Measurements from ENCODE around the gene PRR36.

PRR36 gene

GRCh38 chr19:7899751-7900378 lies 25.7 kb upstream of the PRR36 start:
- DNase-seq: no peak
- TF ChIP-seq POLR2A (IDR thresholded peaks at IDR 0.05; ENCODE audit: low read length): no peak

GRCh38 chr19:7898967-7899366 lies 24.8 kb upstream of the PRR36 start:
- DNase-seq: no peak
- TF ChIP-seq GATA1 (IDR thresholded peaks at IDR 0.05; ENCODE audit: low read depth, low read length) (no peak), POLR2A (IDR thresholded peaks at IDR 0.05; ENCODE audit: low read length) (no peak)

GRCh38 chr19:7897292-7897691 lies 23.1 kb upstream of the PRR36 start:
- TF ChIP-seq GATA1 (IDR thresholded peaks at IDR 0.05; ENCODE audit: low read depth, low read length) (no peak), POLR2A (IDR thresholded peaks at IDR 0.05; ENCODE audit: low read length) (no peak)
- no peak for DNase-seq

- no peak for DNase-seq
- TF ChIP-seq POLR2A (IDR thresholded peaks at IDR 0.05; ENCODE audit: low read length): no peak
- TF ChIP-seq GATA1 (IDR thresholded peaks at IDR 0.05; ENCODE audit: low read depth, low read length): no peak
Measured at GRCh38 chr19:7895565-7895964, 21.4 kb upstream of the PRR36 start.

GRCh38 chr19:7894612-7895309 lies 20.6 kb upstream of the PRR36 start:
- no peak for DNase-seq
- TF ChIP-seq POLR2A (IDR thresholded peaks at IDR 0.05; ENCODE audit: low read length): no peak
- no peak for TF ChIP-seq GATA1 (IDR thresholded peaks at IDR 0.05; ENCODE audit: low read depth, low read length)

GRCh38 chr19:7893362-7894101 lies 19.3 kb upstream of the PRR36 start:
- DNase-seq: peak; percentile 41 to 51

- DNase-seq: no peak
- no peak for TF ChIP-seq POLR2A (IDR thresholded peaks at IDR 0.05; ENCODE audit: low read length)
- TF ChIP-seq GATA1 (IDR thresholded peaks at IDR 0.05; ENCODE audit: low read depth, low read length): no peak
Measured at GRCh38 chr19:7888826-7889217, 14.6 kb upstream of the PRR36 start.

- TF ChIP-seq GATA1 (IDR thresholded peaks at IDR 0.05; ENCODE audit: low read depth, low read length) (no peak), POLR2A (IDR thresholded peaks at IDR 0.05; ENCODE audit: low read length) (no peak)
- DNase-seq: peak; percentile 43 to 72
Measured at GRCh38 chr19:7888145-7888825, 14.1 kb upstream of the PRR36 start, which contains the start of gene LRRC8E. TSS of gene LRRC8E (plus strand) at chr19:7888510. CDS start at chr19:7895604, 7,094 bp downstream.

GRCh38 chr19:7887408-7888144 lies 13.4 kb upstream of the PRR36 start:
- no peak for DNase-seq
- TF ChIP-seq GATA1 (IDR thresholded peaks at IDR 0.05; ENCODE audit: low read depth, low read length) (no peak), POLR2A (IDR thresholded peaks at IDR 0.05; ENCODE audit: low read length) (no peak)

GRCh38 chr19:7885818-7886217 lies 11.6 kb upstream of the PRR36 start:
- no peak for DNase-seq
- TF ChIP-seq GATA1 (IDR thresholded peaks at IDR 0.05; ENCODE audit: low read depth, low read length) (no peak), POLR2A (IDR thresholded peaks at IDR 0.05; ENCODE audit: low read length) (no peak)

- TF ChIP-seq GATA1 (IDR thresholded peaks at IDR 0.05; ENCODE audit: low read depth, low read length) (no peak), POLR2A (IDR thresholded peaks at IDR 0.05; ENCODE audit: low read length) (no peak)
Measured at GRCh38 chr19:7883796-7884570, 9.8 kb upstream of the PRR36 start.

GRCh38 chr19:7883105-7883504 lies 8.9 kb upstream of the PRR36 start:
- TF ChIP-seq POLR2A (IDR thresholded peaks at IDR 0.05; ENCODE audit: low read length) (no peak), GATA1 (IDR thresholded peaks at IDR 0.05; ENCODE audit: low read depth, low read length) (no peak)
- no peak for DNase-seq

More at GRCh38 chr19:7883796-7884570, 9.8 kb upstream of the PRR36 start:
- DNase-seq: no peak

- TF ChIP-seq POLR2A (IDR thresholded peaks at IDR 0.05; ENCODE audit: low read length) (no peak), GATA1 (IDR thresholded peaks at IDR 0.05; ENCODE audit: low read depth, low read length) (no peak)
Measured at GRCh38 chr19:7881910-7882309, 7.7 kb upstream of the PRR36 start.

More at GRCh38 chr19:7881910-7882309, 7.7 kb upstream of the PRR36 start:
- no peak for DNase-seq

Data from erythroblast (primary cell).